ENCODE results near the gene ICE1.

DNA sequence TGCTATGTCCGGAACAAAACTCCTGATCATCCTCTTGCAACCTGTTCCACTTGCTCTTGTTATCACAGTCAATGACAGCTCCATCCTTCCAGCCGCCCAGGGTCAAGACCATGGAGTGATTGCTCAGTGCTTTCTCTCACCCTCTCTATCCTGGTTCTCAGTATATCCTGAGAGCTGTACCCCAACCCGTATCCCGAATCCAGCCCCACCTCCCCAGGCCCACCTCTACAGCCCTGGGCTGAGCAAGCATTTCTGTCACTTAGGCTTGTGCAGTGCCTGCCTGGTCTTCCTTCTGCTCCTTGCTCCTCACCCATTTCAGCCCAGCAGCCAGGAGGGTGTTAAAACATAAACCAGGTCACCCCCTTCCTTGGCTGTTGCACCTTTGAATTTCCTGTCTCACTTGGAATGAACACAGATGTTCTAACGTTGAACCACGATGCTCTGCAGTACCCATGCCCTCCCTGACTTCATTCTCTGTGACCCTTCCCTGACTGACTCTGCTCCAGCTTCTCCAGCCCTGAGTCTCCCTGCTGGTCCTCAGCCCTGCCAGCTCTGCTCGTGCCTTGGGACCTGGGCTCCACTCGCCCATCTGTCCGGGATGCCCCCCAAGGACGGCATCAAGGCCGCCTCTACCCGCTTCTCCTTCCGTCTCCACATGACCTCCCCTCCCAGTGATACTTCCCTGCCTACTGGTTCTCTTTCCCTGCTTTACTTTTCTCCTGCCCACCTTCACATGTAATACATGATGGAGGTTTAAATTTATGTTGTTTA, 110.0 kb downstream of the ICE1 start:
- no peak for TF ChIP-seq CTCF (IDR thresholded peaks at IDR 0.05; ENCODE audit: low read depth, low read length, missing input control)
- TF ChIP-seq MAX (IDR thresholded peaks at IDR 0.05), result no peak
- TF ChIP-seq TAF1 (conservative IDR thresholded peaks at IDR 0.05), result no peak
- TF ChIP-seq YY1 (IDR thresholded peaks at IDR 0.05), result no peak
- TF ChIP-seq EGR1 (IDR thresholded peaks at IDR 0.05; ENCODE audit: low read depth in 2 of 2), result no peak
- TF ChIP-seq REST (IDR thresholded peaks at IDR 0.05), result no peak
- no peak for TF ChIP-seq SP1 (IDR thresholded peaks at IDR 0.05)
- TF ChIP-seq JUND (IDR thresholded peaks at IDR 0.05), result no peak
- TF ChIP-seq, protein P1, sequence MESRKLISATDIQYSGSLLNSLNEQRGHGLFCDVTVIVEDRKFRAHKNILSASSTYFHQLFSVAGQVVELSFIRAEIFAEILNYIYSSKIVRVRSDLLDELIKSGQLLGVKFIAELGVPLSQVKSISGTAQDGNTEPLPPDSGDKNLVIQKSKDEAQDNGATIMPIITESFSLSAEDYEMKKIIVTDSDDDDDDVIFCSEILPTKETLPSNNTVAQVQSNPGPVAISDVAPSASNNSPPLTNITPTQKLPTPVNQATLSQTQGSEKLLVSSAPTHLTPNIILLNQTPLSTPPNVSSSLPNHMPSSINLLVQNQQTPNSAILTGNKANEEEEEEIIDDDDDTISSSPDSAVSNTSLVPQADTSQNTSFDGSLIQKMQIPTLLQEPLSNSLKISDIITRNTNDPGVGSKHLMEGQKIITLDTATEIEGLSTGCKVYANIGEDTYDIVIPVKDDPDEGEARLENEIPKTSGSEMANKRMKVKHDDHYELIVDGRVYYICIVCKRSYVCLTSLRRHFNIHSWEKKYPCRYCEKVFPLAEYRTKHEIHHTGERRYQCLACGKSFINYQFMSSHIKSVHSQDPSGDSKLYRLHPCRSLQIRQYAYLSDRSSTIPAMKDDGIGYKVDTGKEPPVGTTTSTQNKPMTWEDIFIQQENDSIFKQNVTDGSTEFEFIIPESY (IDR thresholded peaks at IDR 0.05), result no peak
- TF ChIP-seq RAD21 (IDR thresholded peaks at IDR 0.05), result no peak
- TF ChIP-seq NR2F2 (IDR thresholded peaks at IDR 0.05), result no peak
